ENCODE results near the gene MAGEA6. TPM values are rescaled to one million over a fixed set of nuclear protein-coding genes. Genes with fewer than 3 reads are reported as not detected.
"Not testable (repeated sequence)": the region's sequence is repeated elsewhere in the genome, so short reads cannot be mapped to it uniquely, and the experiment has no call there.

Gene MAGEA6
- total RNA-seq, 1 experiment from 2014 or later, result 0.08 TPM

DNA sequence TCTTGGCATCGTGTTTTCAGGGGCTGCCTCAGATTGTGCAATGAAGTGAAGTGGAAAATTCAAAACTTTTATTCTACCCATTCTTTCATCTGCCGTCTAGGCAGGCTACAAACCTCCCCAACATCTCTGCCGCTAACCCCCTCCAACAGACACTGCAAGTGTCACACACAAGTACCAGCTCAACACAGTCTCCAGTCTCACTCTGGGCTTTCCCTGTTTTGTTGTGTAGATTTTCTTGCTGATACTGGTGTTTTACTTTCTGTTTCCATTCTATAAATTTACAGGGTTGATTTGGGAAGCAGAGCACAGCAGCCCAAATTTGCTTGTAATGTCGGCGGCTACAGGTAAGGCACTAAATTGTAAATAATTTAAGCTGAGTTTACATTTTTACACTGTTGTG is 14.6 kb downstream of the MAGEA6 start:
- not testable (repeated sequence) for H3K27me3 ChIP-seq (replicated peaks); H3K9me3 ChIP-seq (replicated peaks); H3K4me1 ChIP-seq (replicated peaks); DNase-seq (ENCODE audit: low read depth in 1 of 2, low spot score in 2 of 2); H3K36me3 ChIP-seq; H3K27ac ChIP-seq; H3K4me3 ChIP-seq

DNA sequence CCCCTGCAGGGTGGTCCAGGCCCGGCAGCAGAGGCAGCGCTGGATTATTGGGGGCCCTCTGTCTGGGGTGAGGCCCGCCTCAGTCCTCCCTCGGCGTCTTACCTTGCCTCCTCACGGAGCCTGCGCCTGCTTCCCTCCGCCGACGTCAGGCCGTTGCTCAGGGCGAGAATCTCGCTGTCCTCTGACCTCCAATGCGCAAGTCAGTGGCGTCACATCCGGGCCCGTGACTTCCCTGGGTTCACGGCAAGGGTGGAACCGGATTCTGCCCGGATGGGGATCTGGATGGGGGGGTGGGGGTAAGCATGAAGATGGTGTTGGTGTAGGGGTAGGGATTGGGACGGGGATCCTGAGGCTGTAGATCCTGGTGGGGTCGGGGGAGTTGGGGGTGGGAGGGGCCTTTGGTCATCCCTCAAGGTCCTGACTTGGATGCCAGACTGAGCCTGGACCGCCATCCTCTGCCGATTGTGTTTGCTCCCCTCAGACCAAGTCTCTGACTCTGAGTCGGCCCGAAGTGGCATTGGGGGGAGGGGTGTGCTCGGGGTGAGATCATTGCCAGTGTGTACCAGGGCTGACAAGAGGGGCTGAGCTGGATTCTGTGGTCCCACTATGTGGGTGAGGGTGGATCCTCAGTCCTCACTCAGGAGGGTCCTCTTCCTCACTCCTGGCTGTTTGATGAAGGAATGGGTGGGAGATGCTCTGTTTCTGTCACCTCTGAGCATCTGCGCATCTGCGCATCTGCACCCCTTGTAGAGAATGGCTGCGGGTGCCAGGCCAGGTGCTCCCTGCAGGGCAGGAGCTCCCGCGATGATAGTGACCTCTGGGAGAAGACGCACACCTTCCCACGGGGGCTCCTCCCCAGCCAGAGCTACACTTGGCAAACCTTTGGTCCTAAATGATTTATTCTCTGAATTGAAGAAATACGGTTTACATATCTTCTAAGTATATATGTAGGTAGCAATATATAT is 15.5 kb downstream of the MAGEA6 start, which contains the start of gene MAGEA2:
Gene MAGEA2, minus strand, starts transcription at position 157 of the 965 bp plus-strand sequence. CDS start 2,479 bp downstream, outside the sequence.
- not testable (repeated sequence) for H3K27me3 ChIP-seq (replicated peaks); H3K4me1 ChIP-seq (replicated peaks); DNase-seq (ENCODE audit: low read depth in 1 of 2, low spot score in 2 of 2); H3K27ac ChIP-seq; H3K9me3 ChIP-seq (replicated peaks); H3K4me3 ChIP-seq; H3K36me3 ChIP-seq

DNA sequence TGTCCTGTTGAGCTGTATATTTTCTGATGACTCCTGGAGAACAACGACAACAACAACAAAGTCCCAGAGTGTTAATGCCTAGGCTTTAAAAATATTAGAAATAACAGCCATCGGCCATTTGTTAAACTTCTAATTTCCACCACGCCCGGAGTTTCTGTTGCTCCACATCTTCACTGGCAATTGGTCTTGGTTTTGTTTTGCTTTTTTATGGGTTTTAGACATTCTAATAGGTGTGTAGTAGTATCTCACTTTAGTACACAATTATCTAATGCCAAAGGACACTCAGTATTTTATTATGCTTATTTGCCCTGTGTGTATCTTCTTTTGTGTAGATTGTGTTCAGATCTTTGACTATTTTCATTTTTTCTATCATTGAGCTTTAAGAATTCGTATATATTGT is 30.9 kb downstream of the MAGEA6 start:
- no peaks in the 10 kb centered on the region for H3K4me1 ChIP-seq (replicated peaks)
- H3K9me3 ChIP-seq (replicated peaks), result no peaks in the 10 kb centered on the region
- no peaks in the 10 kb centered on the region for H3K27me3 ChIP-seq (replicated peaks)
- no peak overlapping the region for H3K4me3 ChIP-seq
- no peak for DNase-seq (ENCODE audit: low read depth in 1 of 2, low spot score in 2 of 2)
- no peak overlapping the region for H3K27ac ChIP-seq
- no peaks in the 10 kb centered on the region for H3K36me3 ChIP-seq

DNA sequence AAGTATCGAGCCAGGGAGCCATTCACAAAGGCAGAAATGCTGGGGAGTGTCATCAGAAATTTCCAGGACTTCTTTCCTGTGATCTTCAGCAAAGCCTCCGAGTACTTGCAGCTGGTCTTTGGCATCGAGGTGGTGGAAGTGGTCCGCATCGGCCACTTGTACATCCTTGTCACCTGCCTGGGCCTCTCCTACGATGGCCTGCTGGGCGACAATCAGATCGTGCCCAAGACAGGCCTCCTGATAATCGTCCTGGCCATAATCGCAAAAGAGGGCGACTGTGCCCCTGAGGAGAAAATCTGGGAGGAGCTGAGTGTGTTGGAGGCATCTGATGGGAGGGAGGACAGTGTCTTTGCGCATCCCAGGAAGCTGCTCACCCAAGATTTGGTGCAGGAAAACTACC is 33.0 kb downstream of the MAGEA6 start:
- H3K36me3 ChIP-seq; H3K27me3 ChIP-seq (replicated peaks); H3K27ac ChIP-seq; H3K4me1 ChIP-seq (replicated peaks); DNase-seq (ENCODE audit: low read depth in 1 of 2, low spot score in 2 of 2); H3K4me3 ChIP-seq; H3K9me3 ChIP-seq (replicated peaks): not testable (repeated sequence)

DNA sequence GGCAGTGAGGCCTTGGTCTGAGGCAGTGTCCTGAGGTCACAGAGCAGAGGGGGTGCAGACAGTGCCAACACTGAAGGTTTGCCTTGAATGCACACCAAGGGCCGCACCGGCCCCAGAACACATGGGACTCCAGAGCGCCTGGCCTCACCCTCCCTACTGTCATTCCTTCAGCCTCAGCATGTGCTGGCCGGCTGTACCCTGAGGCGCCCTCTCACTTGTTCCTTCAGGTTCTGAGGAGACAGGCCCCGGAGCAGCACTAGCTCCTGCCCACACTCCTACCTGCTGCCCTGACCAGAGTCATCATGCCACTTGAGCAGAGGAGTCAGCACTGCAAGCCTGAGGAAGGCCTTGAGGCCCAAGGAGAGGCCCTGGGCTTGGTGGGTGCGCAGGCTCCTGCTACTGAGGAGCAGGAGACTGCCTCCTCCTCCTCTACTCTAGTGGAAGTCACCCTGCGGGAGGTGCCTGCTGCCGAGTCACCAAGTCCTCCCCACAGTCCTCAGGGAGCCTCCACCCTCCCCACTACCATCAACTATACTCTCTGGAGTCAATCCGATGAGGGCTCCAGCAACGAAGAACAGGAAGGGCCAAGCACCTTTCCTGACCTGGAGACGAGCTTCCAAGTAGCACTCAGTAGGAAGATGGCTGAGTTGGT is 33.5 kb downstream of the MAGEA6 start:
- no peak overlapping the region for H3K4me3 ChIP-seq
- H3K27me3 ChIP-seq (replicated peaks), result no peaks in the 10 kb centered on the region
- no peaks in the 10 kb centered on the region for H3K9me3 ChIP-seq (replicated peaks)
- DNase-seq (ENCODE audit: low read depth in 1 of 2, low spot score in 2 of 2), result no peak
- no peaks in the 10 kb centered on the region for H3K4me1 ChIP-seq (replicated peaks)
- H3K36me3 ChIP-seq, result no peaks in the 10 kb centered on the region
- H3K27ac ChIP-seq, result no peak overlapping the region

DNA sequence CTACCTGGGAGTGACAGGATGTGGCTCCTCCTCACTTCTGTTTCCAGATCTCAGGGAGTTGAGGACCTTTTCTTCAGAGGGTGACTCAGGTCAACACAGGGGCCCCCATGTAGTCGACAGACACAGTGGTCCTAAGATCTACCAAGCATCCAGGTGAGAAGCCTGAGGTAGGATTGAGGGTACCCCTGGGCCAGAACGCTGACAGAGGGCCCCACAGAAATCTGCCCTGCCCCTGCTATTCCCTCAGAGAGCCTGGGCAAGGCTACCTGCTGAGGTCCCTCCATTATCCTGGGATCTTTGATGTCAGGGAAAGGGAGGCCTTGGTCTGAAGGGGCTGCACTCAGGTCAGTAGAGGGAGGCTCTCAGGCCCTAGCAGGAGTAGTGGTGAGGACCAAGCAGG is 34.4 kb downstream of the MAGEA6 start:
- H3K36me3 ChIP-seq, result no peaks in the 10 kb centered on the region
- DNase-seq (ENCODE audit: low read depth in 1 of 2, low spot score in 2 of 2), result no peak
- no peak overlapping the region for H3K27ac ChIP-seq
- no peaks in the 10 kb centered on the region for H3K9me3 ChIP-seq (replicated peaks)
- H3K27me3 ChIP-seq (replicated peaks), result no peaks in the 10 kb centered on the region
- H3K4me3 ChIP-seq, result no peak overlapping the region
- H3K4me1 ChIP-seq (replicated peaks), result no peaks in the 10 kb centered on the region

DNA sequence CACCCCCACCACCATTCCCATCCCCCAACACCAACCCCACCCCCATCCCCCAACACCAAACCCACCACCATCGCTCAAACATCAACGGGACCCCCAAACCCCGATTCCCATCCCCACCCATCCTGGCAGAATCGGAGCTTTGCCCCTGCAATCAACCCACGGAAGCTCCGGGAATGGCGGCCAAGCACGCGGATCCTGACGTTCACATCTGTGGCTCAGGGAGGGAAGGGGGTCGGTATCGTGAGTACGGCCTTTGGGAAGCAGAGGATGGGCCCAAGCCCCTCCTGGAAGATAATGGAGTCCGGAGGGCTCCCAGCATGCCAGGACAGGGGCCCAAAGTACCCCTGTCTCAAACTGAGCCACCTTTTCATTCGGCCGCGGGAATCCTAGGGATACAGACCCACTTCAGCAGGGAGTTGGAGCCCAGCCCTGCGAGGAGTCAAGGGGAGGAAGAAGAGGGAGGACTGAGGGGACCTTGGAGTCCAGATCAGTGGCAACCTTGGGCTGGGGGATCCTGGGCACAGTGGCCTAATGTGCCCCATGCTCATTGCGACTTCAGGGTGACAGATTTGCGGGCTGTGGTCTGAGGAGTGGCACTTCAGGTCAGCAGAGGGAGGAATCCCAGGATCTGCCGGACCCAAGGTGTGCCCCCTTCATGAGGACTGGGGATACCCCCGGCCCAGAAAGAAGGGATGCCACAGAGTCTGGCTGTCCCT is 35.2 kb downstream of the MAGEA6 start:
- not testable (repeated sequence) for H3K36me3 ChIP-seq; H3K27ac ChIP-seq; H3K9me3 ChIP-seq (replicated peaks); H3K4me1 ChIP-seq (replicated peaks); H3K27me3 ChIP-seq (replicated peaks); DNase-seq (ENCODE audit: low read depth in 1 of 2, low spot score in 2 of 2); H3K4me3 ChIP-seq

DNA sequence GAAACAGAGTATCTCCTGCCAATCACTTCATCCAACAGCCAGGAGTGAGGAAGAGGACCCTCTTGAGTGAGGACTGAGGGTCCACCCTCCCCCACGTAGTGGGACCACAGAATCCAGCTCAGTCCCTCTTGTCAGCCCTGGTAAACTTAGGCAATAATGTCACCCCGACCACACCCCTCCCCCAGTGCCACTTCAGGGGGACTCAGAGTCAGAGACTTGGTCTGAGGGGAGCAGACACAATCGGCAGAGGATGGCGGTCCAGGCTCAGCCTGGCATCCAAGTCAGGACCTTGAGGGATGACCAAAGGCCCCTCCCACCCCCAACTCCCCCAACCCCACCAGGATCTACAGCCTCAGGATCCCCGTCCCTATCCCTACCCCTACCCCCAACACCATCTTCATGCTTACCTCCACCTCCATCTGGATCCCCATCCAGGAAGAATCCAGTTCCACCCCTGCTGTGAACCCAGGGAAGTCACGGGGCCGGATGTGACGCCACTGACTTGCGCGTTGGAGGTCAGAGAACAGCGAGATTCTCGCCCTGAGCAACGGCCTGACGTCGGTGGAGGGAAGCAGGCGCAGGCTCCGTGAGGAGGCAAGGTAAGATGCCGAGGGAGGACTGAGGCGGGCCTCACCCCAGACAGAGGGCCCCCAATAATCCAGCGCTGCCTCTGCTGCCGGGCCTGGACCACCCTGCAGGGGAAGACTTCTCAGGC is 36.1 kb downstream of the MAGEA6 start, which contains the start of the genes CSAG1 and MAGEA12:
Gene CSAG1, minus strand, starts transcription at position 461 of the 715 bp plus-strand sequence. CDS start 1,261 bp downstream, outside the sequence.
Gene MAGEA12, plus strand, starts transcription at position 497 of the 715 bp plus-strand sequence. CDS start 2,405 bp downstream, outside the sequence.
- H3K4me1 ChIP-seq (replicated peaks), result no peaks in the 10 kb centered on the region
- DNase-seq (ENCODE audit: low read depth in 1 of 2, low spot score in 2 of 2), result no peak
- no peak within 1 kb of the TSS for H3K4me3 ChIP-seq
- no peaks in the 10 kb centered on the region for H3K27me3 ChIP-seq (replicated peaks)
- no peaks in the 10 kb centered on the region for H3K36me3 ChIP-seq
- H3K9me3 ChIP-seq (replicated peaks), result no peaks in the 10 kb centered on the region
- H3K27ac ChIP-seq, result no peak within 1 kb of the TSS

DNA sequence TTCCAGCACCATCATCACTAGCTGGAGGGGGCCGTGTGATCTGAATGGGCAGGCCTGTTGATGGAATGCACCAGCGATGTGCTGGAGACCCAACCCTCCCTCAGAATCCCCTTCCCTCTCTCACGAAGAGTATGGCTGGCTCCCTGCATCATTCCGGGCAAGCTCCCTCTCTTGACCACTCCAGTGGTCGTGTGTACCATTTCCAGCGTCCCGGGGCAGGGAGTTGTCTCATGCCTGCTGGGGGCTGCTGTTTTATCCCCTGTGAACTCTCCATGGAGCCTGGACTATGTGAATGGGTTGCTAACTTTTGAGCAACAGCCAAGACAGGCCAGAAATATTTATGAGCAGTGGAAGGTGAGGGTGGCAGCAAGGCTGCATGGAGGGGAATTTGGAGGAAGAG is 44.1 kb downstream of the MAGEA6 start:
- no peak for DNase-seq (ENCODE audit: low read depth in 1 of 2, low spot score in 2 of 2)
- Histone ChIP-seq H3K4me1 (replicated peaks) (no peaks in the 10 kb centered on the region), H3K36me3 (no peaks in the 10 kb centered on the region), H3K9me3 (replicated peaks) (no peaks in the 10 kb centered on the region), H3K27me3 (replicated peaks) (no peaks in the 10 kb centered on the region), H3K4me3 (no peak overlapping the region), H3K27ac (no peak overlapping the region)

Other genes starting within 250 kb of the MAGEA6 start
- gene GABRQ, start 131.8 kb downstream of the MAGEA6 start, total RNA-seq (2014; rRNA removed; shearing (Covaris generic)), result 0.11 TPM in 1 of 2 replicates, not detected in the other
- 0.34 TPM in 1 of 2 replicates, not detected in the other for gene MAGEA3, start 70.9 kb downstream of the MAGEA6 start, total RNA-seq (2014; rRNA removed; shearing (Covaris generic))
- not detected in 2 replicates for gene CSAG2, start 60.4 kb downstream of the MAGEA6 start, total RNA-seq (2014; rRNA removed; shearing (Covaris generic))
- gene MAGEA2B, start 55.1 kb downstream of the MAGEA6 start, total RNA-seq (2014; rRNA removed; shearing (Covaris generic)), result not detected in 2 replicates
- gene CSAG1, start 36.0 kb downstream of the MAGEA6 start, total RNA-seq (2014; rRNA removed; shearing (Covaris generic)), result not detected in 2 replicates
- not detected in 2 replicates for gene MAGEA12, start 35.9 kb downstream of the MAGEA6 start, total RNA-seq (2014; rRNA removed; shearing (Covaris generic))
- gene MAGEA2, start 15.8 kb downstream of the MAGEA6 start, total RNA-seq (2014; rRNA removed; shearing (Covaris generic)), result not detected in 2 replicates
- gene CSAG3, start 10.5 kb downstream of the MAGEA6 start, total RNA-seq (2014; rRNA removed; shearing (Covaris generic)), result not detected in 2 replicates
- gene CETN2, start 61.1 kb upstream of the MAGEA6 start, total RNA-seq (2014; rRNA removed; shearing (Covaris generic)), result 33.8 and 53.2 TPM in 2 replicates
- 6.8 and 12.7 TPM in 2 replicates for gene NSDHL, start 61.4 kb upstream of the MAGEA6 start, total RNA-seq (2014; rRNA removed; shearing (Covaris generic))
- 9.8 and 10.1 TPM in 2 replicates for gene ZNF185, start 128.4 kb upstream of the MAGEA6 start, total RNA-seq (2014; rRNA removed; shearing (Covaris generic))
- gene PNMA5, start 224.4 kb upstream of the MAGEA6 start, total RNA-seq (2014; rRNA removed; shearing (Covaris generic)), result 0.08 TPM in 1 of 2 replicates, not detected in the other

Data from SJSA1 (cell line).